BE2C (cell line): ENCODE data around the gene RNU6-7. TPM values are rescaled to one million over a fixed set of nuclear protein-coding genes. Genes with fewer than 3 reads are reported as not detected.

ENCODE experiments used
- DNase-seq: peaks from one replicate; pipeline ENCODE4 v3.0.0-alpha.2; 2020
- H3K27me3 ChIP-seq: fragments of 250-450 bp; sonication (Bioruptor Pico); 2 replicates; pipeline ENCODE4 v1.5.1; 2020; ENCODE audit warnings: mild to moderate bottlenecking
- H3K36me3 ChIP-seq: fragments of 250-450 bp; sonication (Bioruptor Pico); 2 replicates; pipeline ENCODE4 v1.5.1; 2020; ENCODE audit warnings: mild to moderate bottlenecking
- H3K4me1 ChIP-seq: fragments of 250-450 bp; sonication (Bioruptor Pico); 2 replicates; pipeline ENCODE4 v1.5.1; 2020
- H3K4me3 ChIP-seq: 2 replicates; pipeline ENCODE4 v1.5.1; 2011; ENCODE audit warnings: low read depth, low read length
- H3K9me3 ChIP-seq: fragments of 250-450 bp; sonication (Bioruptor Pico); 2 replicates; pipeline ENCODE4 v1.5.1; 2020
- polyA plus RNA-seq: library from polyadenylated mRNA; unstranded; fragments of >200 nt; gene quantifications from one replicate; pipeline ENCODE4 v1.2.1, GENCODE V29; 2012; ENCODE audit warnings: low read depth, missing spikeins; ENCODE audit not compliant: insufficient read length, insufficient read depth
- TF ChIP-seq, protein P1 (sequence below): IDR thresholded peaks from 2 replicates; pipeline ENCODE4 v1.5.1; 2012; ENCODE audit warnings: mild to moderate bottlenecking, low read depth, low read length

The RNU6-7 gene
- polyA plus RNA-seq: not detected

DNA sequence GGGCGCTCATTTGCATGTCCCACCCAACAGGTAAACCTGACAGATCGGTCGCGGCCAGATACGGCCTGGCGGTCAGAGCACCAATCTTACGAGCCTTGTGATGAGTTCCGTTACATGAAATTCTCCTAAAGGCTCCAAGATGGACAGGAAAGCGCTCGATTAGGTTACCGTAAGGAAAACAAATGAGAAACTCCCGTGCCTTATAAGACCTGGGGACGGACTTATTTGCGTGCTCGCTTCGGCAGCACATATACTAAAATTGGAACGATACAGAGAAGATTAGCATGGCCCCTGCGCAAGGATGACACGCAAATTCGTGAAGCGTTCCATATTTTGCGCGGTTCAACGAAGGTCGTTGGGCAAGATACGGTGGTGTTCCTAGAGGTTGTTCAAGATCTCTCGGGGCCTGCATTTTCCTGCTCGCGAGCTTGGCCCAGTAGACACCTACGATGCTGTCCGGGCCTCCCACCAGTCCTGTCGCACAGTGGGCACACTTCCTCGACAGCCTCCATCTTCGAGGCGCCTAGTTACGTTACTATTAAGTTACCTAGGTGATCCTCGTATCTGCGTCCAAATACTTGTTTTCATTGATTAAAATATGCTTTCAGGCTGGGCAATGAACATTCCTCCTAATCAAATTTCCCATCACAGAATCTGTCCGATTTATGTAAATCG, at the start of gene RNU6-7:
Gene RNU6-7, plus strand, starts transcription at position 230 of the 675 bp plus-strand sequence.
- no peaks in the 10 kb centered on the region for H3K27me3 ChIP-seq
- TF ChIP-seq, protein P1, sequence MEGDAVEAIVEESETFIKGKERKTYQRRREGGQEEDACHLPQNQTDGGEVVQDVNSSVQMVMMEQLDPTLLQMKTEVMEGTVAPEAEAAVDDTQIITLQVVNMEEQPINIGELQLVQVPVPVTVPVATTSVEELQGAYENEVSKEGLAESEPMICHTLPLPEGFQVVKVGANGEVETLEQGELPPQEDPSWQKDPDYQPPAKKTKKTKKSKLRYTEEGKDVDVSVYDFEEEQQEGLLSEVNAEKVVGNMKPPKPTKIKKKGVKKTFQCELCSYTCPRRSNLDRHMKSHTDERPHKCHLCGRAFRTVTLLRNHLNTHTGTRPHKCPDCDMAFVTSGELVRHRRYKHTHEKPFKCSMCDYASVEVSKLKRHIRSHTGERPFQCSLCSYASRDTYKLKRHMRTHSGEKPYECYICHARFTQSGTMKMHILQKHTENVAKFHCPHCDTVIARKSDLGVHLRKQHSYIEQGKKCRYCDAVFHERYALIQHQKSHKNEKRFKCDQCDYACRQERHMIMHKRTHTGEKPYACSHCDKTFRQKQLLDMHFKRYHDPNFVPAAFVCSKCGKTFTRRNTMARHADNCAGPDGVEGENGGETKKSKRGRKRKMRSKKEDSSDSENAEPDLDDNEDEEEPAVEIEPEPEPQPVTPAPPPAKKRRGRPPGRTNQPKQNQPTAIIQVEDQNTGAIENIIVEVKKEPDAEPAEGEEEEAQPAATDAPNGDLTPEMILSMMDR: no peak
- peak; percentile 67 for DNase-seq
- H3K4me3 ChIP-seq: peak within 1 kb of the TSS; percentile 67
- no peaks in the 10 kb centered on the region for H3K4me1 ChIP-seq
- H3K36me3 ChIP-seq: no peaks in the 10 kb centered on the region
- H3K9me3 ChIP-seq: no peaks in the 10 kb centered on the region

DNA sequence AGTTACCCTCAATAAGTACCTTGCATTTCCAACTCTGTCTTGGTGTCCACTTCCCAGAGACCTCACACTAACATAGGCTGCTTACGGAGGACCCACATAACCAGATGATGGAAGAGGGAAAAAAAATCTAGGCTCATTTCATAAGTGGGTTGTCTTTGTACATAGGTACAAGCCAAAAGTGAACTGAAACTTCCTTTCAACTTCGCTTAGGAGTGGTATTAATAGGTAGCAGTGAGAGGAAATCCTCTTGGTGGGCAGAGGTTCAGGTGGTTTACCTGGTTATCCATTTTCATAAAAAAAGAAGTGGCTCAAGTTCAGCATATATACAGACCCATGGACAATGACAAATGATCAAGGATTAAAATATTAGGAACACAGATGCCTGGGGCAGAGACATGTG, 35.8 kb upstream of the RNU6-7 start:
- TF ChIP-seq, protein P1: no peak
- Histone ChIP-seq H3K27me3 (no peaks in the 10 kb centered on the region), H3K36me3 (no peaks in the 10 kb centered on the region), H3K4me1 (no peaks in the 10 kb centered on the region), H3K4me3 (no peak overlapping the region), H3K9me3 (0 out of 2 replicates have a peak, but pooled peaks cover 2% of the 10 kb centered on the region)
- DNase-seq: no peak

DNA sequence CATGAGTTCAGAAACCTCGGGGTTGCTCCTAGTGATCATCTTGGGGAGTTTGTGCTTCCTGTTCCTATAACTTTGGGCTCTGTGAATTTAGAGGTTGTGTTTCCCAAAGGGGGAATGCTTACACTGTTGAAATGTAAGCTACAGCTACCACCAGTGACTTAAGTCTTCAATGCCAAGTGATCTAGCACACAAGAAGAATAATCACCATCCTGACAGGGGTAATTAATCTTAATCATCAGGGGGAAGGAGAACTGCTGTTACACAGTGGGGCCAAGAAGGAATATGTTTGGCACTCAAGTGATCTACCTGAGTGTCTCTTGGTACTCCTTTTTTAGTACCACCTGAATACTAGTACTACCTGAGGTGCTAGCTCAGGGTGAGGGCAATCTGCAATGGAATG, 34.9 kb upstream of the RNU6-7 start:
- Histone ChIP-seq H3K36me3 (no peaks in the 10 kb centered on the region), H3K9me3 (0 out of 2 replicates have a peak, but pooled peaks cover 2% of the 10 kb centered on the region), H3K27me3 (no peaks in the 10 kb centered on the region), H3K4me1 (no peaks in the 10 kb centered on the region), H3K4me3 (no peak overlapping the region)
- TF ChIP-seq, protein P1: no peak
- no peak for DNase-seq

DNA sequence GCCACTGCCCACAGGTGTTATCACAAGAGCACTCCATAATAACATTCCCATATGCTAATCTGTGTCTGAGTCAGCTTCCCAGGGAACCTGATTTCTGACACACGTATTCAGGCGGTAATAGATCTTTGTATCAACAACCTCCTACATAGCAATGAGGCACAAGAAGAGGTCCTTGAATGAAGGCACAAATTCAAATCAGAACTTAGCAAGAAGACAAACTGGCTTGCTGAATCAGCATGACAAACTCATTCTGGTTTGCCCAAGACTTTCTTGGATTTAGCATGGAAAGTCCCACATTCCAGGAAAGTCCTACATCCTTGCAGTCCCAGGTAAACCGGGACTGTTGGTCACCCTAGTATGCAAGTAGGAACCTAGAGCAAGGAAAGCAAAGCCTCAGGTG, 33.9 kb upstream of the RNU6-7 start:
- Histone ChIP-seq H3K36me3 (no peaks in the 10 kb centered on the region), H3K4me1 (no peaks in the 10 kb centered on the region), H3K27me3 (no peaks in the 10 kb centered on the region), H3K9me3 (0 out of 2 replicates have a peak, but pooled peaks cover 2% of the 10 kb centered on the region), H3K4me3 (no peak overlapping the region)
- TF ChIP-seq, protein P1: no peak
- no peak for DNase-seq

DNA sequence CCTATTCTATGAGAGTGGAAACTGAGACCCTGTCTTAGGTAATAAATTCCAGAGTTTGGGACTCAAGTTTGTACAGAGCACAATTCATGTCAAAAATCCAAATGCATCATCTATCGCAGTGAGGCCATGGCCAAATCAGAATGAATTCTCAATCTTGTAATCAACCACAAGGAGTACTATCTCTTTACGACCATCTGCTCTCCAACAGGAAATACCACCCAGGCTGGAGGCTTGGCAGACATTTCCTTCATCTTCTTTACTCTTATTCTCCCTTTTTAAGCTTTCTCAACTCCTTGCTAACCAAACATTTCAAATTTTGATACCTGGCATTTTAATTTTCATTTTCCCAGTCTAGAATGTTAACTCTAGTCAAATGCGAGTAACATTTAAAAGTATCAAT, 32.7 kb upstream of the RNU6-7 start:
- Histone ChIP-seq H3K36me3 (no peaks in the 10 kb centered on the region), H3K4me3 (no peak overlapping the region), H3K4me1 (no peaks in the 10 kb centered on the region), H3K27me3 (no peaks in the 10 kb centered on the region), H3K9me3 (0 out of 2 replicates have a peak, but pooled peaks cover 2% of the 10 kb centered on the region)
- DNase-seq: no peak
- TF ChIP-seq, protein P1: no peak

DNA sequence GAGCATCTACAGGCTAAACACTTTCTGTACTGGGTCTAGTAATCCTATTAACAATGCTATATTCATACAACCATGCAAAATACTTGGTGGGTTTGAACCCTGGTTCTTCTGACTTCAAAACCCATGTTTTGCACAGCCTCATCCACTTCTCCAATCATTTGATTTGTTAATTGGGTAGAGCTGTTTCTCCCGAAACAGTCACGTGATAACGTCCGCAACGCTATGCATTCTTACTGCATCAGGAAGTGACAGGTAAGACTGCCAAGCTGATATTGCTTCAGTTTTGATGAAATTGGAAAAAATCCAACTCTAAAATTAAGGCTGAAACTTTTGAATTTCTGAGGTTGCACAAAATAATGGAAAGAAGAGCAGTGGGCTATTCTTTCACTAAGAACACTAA, 30.4 kb upstream of the RNU6-7 start:
- H3K4me3 ChIP-seq: peak overlapping the region; percentile 19
- TF ChIP-seq, protein P1: no peak
- DNase-seq: no peak
- no peaks in the 10 kb centered on the region for H3K9me3 ChIP-seq
- H3K36me3 ChIP-seq: no peaks in the 10 kb centered on the region
- H3K27me3 ChIP-seq: no peaks in the 10 kb centered on the region
- H3K4me1 ChIP-seq: no peaks in the 10 kb centered on the region
